GM18519 (cell line): ENCODE results near the gene TXNRD3.
"Not testable (repeated sequence)": the region's sequence is repeated elsewhere in the genome, so short reads cannot be mapped to it uniquely, and the experiment has no call there.

Experiments
- ATAC-seq: cut with Tn5 transposase; IDR thresholded peaks from one replicate; pipeline ENCODE4 v1.9.1; 2021; ENCODE audit warnings: mild to moderate bottlenecking, moderate library complexity; ENCODE audit not compliant: unreplicated experiment, low FRiP score

Gene TXNRD3

DNA sequence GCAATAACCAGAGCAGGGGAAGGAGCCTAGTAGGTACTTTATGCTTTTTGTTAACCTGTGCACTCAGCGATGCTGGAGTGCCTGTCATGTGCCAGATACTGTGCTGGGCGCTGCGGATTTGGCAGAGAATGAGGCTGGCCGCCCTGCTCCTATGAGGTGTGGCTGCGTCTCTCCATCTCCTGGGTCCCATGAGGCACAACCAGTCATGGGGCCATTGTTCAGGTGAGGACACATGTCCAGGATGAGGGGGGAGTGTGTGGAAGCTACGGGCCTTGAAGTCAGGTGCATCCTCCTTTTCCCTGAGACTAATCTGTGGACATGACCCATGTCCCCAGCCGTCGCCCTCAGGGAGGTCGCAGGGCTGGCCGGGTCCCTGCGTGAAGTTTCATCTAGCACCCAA, 963 bp upstream of the TXNRD3 start:
- no peak for ATAC-seq

- no peak for ATAC-seq
Measured at GRCh38 chr3:126649556-126650092, 5.3 kb downstream of the TXNRD3 start.

GRCh38 chr3:126646674-126647073, 8.2 kb downstream of the TXNRD3 start:
- no peak for ATAC-seq

DNA sequence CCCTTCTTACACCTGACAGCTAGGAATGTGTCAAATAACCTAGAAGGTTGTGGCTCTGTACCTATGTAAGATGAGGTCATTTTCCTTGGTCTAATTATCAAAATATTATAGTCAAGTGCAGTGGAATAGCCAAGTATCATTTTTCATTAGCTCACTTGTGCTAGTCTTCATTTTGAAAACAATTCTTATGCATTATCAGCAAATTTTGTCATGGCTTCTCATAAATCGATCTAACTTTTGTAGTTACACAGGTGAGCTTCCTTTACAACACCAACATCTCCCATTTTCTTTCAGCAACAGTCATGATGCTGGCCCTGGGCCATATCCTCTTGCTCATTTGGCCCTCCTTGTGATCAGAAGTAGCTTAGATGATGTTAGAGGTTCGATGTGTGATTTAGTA, 10.3 kb downstream of the TXNRD3 start:
- ATAC-seq: no peak

GRCh38 chr3:126638790-126639189, 16.1 kb downstream of the TXNRD3 start:
- ATAC-seq: no peak

DNA sequence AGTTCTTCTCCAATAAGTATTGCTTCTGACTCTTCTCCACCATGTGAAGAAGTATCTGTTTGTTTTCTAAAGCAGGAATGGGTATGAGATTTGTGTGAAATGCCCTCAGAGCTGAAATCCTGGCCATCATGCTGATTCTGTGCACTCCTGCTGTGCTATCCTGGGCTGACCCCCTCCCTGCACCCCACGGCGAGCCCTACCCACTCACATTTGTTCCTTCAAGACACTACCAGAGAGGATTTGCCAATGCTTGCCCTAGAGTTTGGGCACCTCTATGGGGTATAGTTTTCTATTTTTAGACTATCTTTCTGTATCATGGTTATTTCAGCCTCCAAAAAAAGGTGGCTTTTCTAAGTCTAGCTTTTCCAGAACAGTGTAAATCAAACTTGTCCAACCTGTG, 18.5 kb downstream of the TXNRD3 start:
- no peak for ATAC-seq

DNA sequence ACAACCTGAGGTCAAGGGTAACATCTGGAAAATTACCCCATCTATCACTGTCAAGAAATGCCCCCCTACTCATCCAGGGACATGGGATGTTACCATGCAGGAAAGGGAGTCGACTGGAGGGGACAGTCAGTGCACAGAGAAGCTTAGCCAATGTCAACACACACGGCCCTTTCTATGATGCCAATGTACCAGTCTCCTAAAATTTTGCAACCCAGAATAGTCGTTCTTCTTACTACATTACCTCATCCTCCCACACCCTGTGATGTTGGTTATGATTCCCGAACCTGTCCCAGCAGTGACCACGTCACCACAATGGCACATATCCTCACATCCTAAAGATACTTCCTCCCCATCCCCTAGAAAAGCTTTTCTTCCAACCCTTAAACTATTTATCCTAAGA, 20.1 kb downstream of the TXNRD3 start:
- no peak for ATAC-seq

DNA sequence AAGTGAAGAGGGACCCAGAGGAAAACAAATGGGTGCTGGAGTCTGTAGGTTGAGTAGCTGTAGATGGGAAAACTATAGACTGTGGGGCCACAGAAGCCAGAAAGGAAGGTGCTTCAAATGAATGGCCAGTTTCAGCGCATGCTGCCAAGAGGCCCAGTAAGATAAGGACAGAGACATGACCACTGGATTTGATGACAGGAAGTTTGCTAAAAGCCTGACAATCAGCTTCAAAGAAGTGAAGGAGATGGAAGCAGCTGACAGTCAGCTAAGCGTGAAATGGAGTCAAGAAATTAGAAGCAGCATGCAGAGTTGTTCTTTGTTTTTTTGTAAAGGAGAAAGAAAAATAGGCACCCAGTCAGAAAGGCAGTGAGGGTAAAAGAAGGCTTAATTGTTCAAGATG, 24.9 kb downstream of the TXNRD3 start:
- ATAC-seq: no peak

- not testable (repeated sequence) for ATAC-seq
Measured at GRCh38 chr3:126625735-126626134, 29.2 kb downstream of the TXNRD3 start.

DNA sequence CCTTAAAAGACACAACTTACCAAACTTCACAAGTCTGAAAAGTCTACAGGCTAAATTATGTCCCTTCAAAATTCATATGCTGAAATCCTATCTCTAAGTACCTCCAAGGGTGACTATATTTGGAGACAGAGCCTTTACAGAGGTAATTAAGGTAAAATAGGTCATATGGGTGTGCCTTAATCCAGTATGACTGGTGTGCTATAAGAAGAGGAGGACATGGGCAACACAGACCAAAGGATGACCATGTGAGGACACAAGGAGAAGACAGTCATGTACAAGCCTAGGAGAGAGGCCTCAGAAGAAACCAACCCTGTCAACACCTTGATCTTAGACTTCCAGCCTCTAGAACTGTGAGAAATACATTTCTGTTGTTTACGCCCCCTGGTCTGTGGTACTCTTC, 32.2 kb downstream of the TXNRD3 start:
- no peak for ATAC-seq

DNA sequence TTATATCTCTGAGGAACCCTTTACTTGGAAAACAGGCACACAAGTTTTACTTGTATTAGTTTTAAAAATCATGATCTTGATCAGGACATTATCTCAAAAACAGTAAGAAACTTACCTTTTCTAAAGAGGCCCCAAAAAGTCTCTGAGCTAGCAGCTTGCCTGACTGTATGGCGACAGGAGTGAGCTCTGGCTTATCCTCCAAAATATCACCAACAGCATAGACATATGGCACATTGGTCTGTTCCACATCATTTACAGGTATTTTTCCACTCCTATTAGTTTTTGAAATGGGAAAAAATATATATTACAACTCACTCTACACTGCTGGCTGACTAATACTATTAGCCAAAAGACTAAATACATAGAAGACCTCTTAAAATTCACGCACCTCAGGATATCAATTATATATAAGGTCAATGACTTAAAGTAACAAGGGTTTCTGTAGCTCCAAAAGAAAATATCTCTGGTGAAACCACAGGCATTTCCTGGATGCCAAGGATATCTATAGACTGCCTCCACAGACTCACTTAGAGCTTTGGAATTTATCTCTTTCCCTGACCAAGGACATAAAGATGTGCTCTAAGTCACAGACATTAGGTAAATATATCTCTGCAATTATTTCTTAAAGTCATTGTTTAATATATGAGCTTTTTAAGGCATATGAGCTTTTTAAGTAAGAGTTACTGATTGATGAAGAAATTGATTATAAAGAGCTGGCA, 33.1 kb downstream of the TXNRD3 start:
- no peak for ATAC-seq

GRCh38 chr3:126621171-126621570, 33.8 kb downstream of the TXNRD3 start:
- ATAC-seq: no peak

GRCh38 chr3:126620738-126621137, 34.2 kb downstream of the TXNRD3 start:
- no peak for ATAC-seq

DNA sequence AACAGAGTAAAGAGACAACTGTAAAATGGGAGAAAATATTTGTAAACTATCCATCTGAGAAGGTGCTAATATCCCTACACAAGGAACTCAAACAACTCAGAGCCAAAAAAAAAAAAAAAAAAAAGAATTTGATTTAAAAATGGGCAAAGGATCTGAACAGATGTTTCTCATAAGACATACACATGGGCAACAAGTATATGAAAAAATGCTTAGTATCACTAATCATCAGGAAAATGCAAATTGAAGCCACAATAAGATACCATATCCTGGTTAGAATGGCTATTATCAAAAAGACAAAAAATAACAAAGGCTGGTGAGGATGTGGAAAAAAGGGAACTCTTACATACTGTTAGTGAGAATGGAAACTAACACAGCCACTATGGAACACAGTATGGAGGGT, 36.2 kb downstream of the TXNRD3 start:
- ATAC-seq: no peak

DNA sequence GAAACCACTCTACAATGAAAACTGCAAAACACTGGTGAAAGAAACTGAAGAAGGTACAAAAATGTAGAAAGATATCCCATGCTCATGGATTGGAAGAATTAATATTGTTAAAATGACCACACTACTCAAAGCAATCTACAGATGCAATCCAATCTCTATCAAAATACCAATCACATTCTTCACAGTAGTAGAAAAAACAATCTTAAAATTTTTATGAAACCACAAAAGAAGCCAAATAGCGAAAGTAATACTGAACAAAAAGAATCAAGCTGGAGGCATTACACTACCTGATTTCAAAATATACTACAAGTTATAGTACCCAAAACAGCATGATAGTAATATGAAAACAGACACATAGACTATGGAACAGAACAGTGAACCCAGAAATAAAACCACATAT, 36.9 kb downstream of the TXNRD3 start:
- no peak for ATAC-seq

DNA sequence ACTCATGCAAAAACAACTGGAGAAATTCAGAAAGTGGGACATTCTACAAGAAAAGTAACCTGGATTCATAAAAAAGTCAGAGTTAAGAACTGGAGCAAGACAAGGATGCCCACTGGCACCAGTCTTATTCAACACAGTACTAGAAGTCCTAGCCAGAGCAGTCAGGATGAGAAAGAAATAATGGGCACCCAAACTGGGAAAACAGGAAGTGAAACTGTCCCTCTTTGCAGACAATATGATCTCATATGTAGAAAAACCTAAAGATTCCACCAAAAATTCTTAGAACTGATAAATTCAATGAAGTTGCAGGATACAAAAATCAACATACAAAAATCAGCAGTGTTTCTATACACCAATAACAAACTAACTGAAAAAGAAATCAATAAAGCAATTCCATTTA, 37.4 kb downstream of the TXNRD3 start:
- ATAC-seq: no peak

- no peak for ATAC-seq
Measured at GRCh38 chr3:126616931-126617330, 38.0 kb downstream of the TXNRD3 start.

DNA sequence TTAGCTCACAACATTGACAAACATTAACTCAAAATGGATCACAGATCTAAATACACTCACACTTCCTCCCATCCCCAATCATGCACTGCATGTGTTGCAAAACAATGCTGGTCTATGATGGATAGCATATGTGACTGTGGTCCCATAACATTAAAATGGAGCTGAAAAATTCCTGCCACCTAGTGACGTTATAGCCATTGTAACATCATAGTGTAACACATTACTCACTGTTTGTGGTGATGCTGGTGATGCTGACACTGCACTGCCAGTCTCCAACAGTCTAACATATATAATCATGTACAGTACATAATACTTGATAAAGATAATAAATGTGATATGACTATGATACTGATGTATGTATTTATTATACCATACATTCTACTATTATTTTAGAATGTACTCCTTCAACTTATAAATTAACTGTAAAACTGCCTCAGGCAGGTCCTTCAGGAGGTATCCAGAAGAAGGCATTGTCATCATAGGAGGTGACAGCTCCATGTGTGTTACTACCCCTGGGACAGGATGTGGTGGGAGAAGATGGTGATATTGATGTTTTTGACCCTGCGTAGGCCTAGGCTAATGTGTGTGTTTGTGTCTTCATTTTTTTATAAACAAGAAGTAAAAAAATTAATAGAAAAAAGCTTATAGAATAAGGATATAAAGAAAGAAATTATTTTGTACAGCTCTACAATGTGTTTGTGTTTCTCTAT, 41.3 kb downstream of the TXNRD3 start:
- no peak for ATAC-seq

DNA sequence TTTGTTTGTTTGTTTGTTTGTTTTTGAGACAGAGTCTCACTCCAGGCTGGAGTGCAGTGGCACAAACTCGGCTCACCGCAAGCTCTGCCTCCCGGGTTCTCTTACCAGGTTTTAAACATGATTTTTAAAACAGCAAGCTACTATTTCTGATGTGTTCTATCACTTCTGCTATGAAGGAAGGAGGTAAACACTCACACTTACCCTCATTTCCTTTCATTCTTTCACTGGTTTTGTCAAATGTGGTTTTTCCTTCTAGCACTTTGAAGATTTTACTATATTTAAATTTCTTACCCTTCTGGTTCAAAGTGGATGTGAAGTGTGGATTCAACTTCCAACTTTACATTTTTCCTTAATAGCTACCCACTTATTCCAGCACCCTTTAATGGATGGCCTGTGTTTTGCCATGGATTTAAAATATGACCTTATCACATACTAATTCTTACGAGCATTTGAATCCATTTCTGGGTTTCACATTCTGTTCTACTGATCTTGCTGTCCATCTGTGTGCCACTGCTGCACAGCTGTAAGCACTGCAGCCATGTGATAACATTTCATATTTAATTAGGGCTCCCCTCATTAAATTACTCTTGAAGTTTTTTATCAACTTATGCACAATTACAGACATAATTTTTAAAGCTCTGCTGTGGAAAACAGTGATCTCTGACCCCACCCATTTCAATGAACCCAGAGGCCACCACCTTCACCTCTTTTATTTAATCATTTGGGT, 42.3 kb downstream of the TXNRD3 start:
- ATAC-seq: no peak

DNA sequence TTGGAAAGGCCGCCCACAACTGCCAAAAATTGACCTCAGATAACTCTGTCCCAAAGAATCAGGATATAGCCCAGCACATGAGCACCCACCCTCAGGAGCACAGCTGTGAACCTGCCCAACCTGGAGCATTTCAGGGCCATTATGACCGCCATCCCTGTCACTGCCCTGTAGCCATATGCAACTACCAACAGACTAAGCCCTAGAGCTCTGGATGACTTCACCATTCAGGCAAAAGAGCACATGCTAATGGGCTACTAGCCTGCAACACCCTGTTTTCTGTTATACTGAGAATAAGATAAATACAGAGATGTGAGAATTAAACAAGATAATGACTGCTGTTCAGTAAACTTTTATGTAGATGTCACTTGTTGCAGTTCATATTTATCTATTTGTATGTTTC, 45.0 kb downstream of the TXNRD3 start:
- no peak for ATAC-seq

DNA sequence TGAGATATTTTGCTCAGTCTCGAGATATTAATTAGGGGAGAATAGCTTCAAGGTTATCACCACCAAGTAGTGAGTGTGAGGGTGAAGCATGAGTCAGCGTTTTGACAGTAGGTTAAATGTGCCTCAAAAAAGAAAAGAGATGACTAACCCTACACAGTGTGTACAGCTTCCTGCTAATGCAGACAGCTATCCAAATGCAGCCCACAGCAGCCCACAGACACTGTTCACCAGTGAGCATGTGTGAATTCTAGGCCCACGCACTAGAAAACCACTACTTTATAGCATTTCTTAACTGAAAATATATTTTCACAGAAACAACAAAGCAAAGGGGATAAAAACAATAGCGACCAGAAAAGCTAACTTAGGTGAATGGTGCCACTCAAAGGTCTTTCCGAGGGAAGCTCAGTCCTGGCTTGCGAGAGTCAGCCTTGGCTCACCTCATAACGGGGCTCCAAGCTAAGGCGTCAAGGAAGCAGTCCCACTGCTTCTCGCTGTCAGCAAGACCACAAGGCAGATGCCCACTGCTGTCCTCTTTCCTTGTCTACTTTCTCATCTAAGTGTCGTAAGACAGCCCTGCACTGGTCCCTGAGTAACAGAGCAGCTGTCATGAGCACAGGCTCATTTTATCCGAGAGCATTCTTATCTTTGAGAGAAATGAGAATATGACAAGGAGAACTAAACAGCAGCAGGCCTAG, 47.6 kb downstream of the TXNRD3 start:
- no peak for ATAC-seq
